Fibroblast of pulmonary artery (primary cell): ENCODE results near the gene BAIAP2L1.
A peak's percentile ranks its signal among the peaks of the same experiment; 100 is the strongest.
"Not testable (repeated sequence)": the region's sequence is repeated elsewhere in the genome, so short reads cannot be mapped to it uniquely, and the experiment has no call there.

ENCODE experiments used
- DNase-seq: peaks from one replicate; pipeline ENCODE4 v3.0.0-alpha.2; 2010; ENCODE audit warnings: low read depth
- H3K4me3 ChIP-seq: replicated peaks from 2 replicates; pipeline ENCODE4 v1.5.1; 2011; ENCODE audit warnings: low read depth, mild to moderate bottlenecking, control low read depth, low read length, moderate library complexity
- CTCF ChIP-seq: IDR thresholded peaks from 2 replicates; pipeline ENCODE4 v1.5.1; 2011; ENCODE audit warnings: mild to moderate bottlenecking, control low read depth, low read length, inconsistent platforms; ENCODE audit errors: missing control alignments

The BAIAP2L1 gene

GRCh38 chr7:98420966-98421612, 20.2 kb upstream of the BAIAP2L1 start:
- no peak overlapping the region for H3K4me3 ChIP-seq
- DNase-seq, result peak; percentile 29
- TF ChIP-seq CTCF, result peak; percentile 91

- not testable (repeated sequence) for H3K4me3 ChIP-seq, DNase-seq
Observed at GRCh38 chr7:98419988-98420387, 19.1 kb upstream of the BAIAP2L1 start.

GRCh38 chr7:98419316-98419691, 18.4 kb upstream of the BAIAP2L1 start:
- not testable (repeated sequence) for DNase-seq, H3K4me3 ChIP-seq

- no peak for TF ChIP-seq CTCF
- H3K4me3 ChIP-seq, result no peak overlapping the region
- DNase-seq, result peak; percentile 93
Observed at GRCh38 chr7:98418636-98419315, 17.9 kb upstream of the BAIAP2L1 start.

- H3K4me3 ChIP-seq, result no peak overlapping the region
- no peak for TF ChIP-seq CTCF
- no peak for DNase-seq
Observed at GRCh38 chr7:98418271-98418635, 17.4 kb upstream of the BAIAP2L1 start.

GRCh38 chr7:98417604-98418270, 16.8 kb upstream of the BAIAP2L1 start:
- H3K4me3 ChIP-seq, result not testable (repeated sequence)
- DNase-seq, result peak; percentile 71

GRCh38 chr7:98414205-98414900, 13.5 kb upstream of the BAIAP2L1 start:
- no peak for TF ChIP-seq CTCF
- DNase-seq, result no peak
- H3K4me3 ChIP-seq, result no peak overlapping the region

- DNase-seq, H3K4me3 ChIP-seq: not testable (repeated sequence)
Observed at GRCh38 chr7:98413655-98414054, 12.8 kb upstream of the BAIAP2L1 start.

- TF ChIP-seq CTCF, result no peak
- no peak for DNase-seq
- no peak overlapping the region for H3K4me3 ChIP-seq
Observed at GRCh38 chr7:98409843-98410242, 9.0 kb upstream of the BAIAP2L1 start.

- DNase-seq, H3K4me3 ChIP-seq: not testable (repeated sequence)
Observed at GRCh38 chr7:98408146-98408545, 7.3 kb upstream of the BAIAP2L1 start.
